Left ventricle myocardium inferior (tissue), 1 donor: ENCODE measurements around the gene GH2. TPM values are rescaled to one million over a fixed set of nuclear protein-coding genes. Genes with fewer than 3 reads are reported as not detected.
"Not testable (repeated sequence)": the region's sequence is repeated elsewhere in the genome, so short reads cannot be mapped to it uniquely, and the experiment has no call there.

Source experiments
- DNase-seq: peaks from one replicate; pipeline ENCODE4 v3.0.0-alpha.2; 2020
- H3K27ac ChIP-seq: fragments of 200-600 bp; replicated peaks from 2 replicates; pipeline ENCODE4 v1.8.0; 2021
- H3K27me3 ChIP-seq: fragments of 200-600 bp; 2 replicates; pipeline ENCODE4 v1.8.0; 2021; ENCODE audit warnings: low read depth
- H3K36me3 ChIP-seq: fragments of 200-600 bp; 2 replicates; pipeline ENCODE4 v1.8.0; 2021
- H3K4me1 ChIP-seq: fragments of 200-600 bp; 2 replicates; pipeline ENCODE4 v1.8.0; 2021
- H3K4me3 ChIP-seq: fragments of 200-600 bp; 2 replicates; pipeline ENCODE4 v1.8.0; 2021; ENCODE audit warnings: mild to moderate bottlenecking, moderate library complexity
- H3K9me3 ChIP-seq: fragments of 200-600 bp; replicated peaks from 2 replicates; pipeline ENCODE4 v1.8.0; 2021
- CTCF ChIP-seq: fragments of 200-600 bp; IDR thresholded peaks from 2 replicates; pipeline ENCODE4 v1.8.0; 2021; ENCODE audit warnings: antibody characterized with exemption, mild to moderate bottlenecking, borderline replicate concordance
- intact Hi-C: fragments of 100-400 bp; cut with micrococcal nuclease; formaldehyde crosslinking; loops from one replicate; pipeline ENCODE4 v1.11.0; 2022
- total RNA-seq: library from RNA; stranded (reverse); fragmentation: NEBNext Ultra II Directional; extraction: Animal tissue kit (Norgen Biotek cat#: 25700); gene quantifications from one replicate; pipeline ENCODE4 v1.2.1, GENCODE V29; 2021
- donor health status: DM: no; HTN: yes; CAD: no; lungs with severe emphysema.

Gene GH2
- total RNA-seq, 1 donor from 2014 or later: not detected

- TF ChIP-seq CTCF: peak; percentile 73
- Histone ChIP-seq H3K4me3 (peak overlapping the region; percentile 59), H3K27ac (peak overlapping the region; percentile 9), H3K27me3 (no peaks in the 10 kb centered on the region), H3K4me1 (peaks cover 12% of the 10 kb centered on the region), H3K36me3 (no peaks in the 10 kb centered on the region), H3K9me3 (no peaks in the 10 kb centered on the region)
- intact Hi-C loops: no loop called here
- peak; percentile 93 for DNase-seq
Observed at GRCh38 chr17:63848834-63849689, 32.7 kb downstream of the GH2 start.

DNA sequence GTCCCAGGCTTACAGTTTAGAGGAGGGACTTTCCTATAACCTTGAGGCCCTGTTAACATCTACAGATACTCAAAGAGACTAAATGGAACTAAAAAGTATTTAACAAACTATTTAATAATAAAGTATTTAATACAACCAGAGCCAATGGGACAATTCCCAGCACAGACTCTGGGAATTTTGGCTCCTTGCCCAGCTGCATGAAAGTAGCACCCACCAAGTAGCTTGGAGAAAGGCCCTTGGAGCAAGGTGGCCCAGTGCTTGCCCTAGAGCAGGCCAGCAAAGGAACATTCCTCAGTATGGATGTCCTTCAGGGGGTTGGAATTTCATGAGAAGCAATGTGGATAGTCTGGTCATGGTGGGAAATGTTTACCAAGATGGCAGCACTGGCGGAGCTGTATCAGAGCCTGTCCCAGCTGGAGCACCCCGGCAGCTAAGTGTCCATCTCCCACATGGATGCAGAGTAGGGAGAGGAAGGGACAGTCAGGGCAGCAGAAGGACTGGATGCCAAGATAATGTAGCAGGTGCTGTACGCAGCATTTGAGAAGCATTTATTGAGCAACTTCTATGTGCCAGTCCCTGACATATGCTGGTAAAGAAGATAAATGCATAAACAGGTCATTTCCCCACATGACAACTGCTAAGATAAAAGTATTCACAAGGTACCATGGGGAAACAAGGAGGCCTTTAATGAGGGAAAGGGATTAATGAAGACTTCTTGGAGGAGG, 34.1 kb downstream of the GH2 start:
- H3K27ac ChIP-seq: no peak overlapping the region
- peaks cover 23% of the 10 kb centered on the region for H3K4me1 ChIP-seq
- no peaks in the 10 kb centered on the region for H3K9me3 ChIP-seq
- H3K36me3 ChIP-seq: no peaks in the 10 kb centered on the region
- no peak for DNase-seq
- no peak for TF ChIP-seq CTCF
- H3K4me3 ChIP-seq: no peak overlapping the region
- H3K27me3 ChIP-seq: no peaks in the 10 kb centered on the region
- intact Hi-C loops: no loop called here

GRCh38 chr17:63845509-63845908, 36.2 kb downstream of the GH2 start:
- Histone ChIP-seq H3K4me1 (peaks cover 41% of the 10 kb centered on the region), H3K9me3 (no peaks in the 10 kb centered on the region), H3K27me3 (no peaks in the 10 kb centered on the region), H3K4me3 (no peak overlapping the region), H3K36me3 (no peaks in the 10 kb centered on the region), H3K27ac (no peak overlapping the region)
- DNase-seq: no peak
- no peak for TF ChIP-seq CTCF
- intact Hi-C loops: no loop called here

DNA sequence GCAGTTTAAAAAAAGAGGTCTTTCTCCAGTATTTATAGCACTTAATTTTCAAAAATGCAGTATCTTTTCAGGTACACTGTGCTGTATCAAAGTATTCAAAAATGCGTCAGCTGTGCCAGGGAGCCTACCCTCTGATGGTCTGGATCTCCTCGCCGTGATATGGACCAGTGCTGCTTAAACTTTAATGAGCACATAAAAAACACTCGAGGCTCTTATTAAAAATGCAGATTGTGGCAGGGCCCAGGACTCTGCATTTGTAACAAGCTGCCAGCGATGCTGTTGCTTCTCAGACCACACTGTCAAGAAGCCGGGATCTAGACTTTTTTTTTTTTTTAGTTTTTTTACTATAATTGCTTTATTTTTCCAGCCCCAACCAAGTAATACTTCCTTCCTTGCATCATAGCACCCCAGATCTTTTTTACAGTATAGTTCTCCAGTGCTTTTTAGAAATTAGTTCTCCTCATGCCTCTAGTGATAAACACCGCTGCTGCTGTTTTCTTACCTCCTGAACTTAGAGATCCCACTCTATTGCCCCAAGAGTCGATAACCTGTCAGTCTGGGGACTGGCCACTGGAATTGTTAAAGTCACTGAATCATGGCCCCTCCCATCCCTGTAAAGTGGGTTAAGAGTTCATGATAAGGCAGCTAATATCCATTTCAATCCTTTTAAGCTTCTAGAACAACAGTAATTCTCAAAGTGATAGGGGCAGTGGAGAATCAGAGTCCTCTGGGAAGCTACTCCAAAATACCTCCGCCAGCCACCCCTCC, 37.6 kb downstream of the GH2 start:
- Histone ChIP-seq H3K4me1 (peaks cover 52% of the 10 kb centered on the region), H3K9me3 (no peaks in the 10 kb centered on the region), H3K27me3 (no peaks in the 10 kb centered on the region), H3K27ac (peak overlapping the region; percentile 98), H3K36me3 (no peaks in the 10 kb centered on the region), H3K4me3 (peak overlapping the region; percentile 97)
- TF ChIP-seq CTCF: no peak
- no peak for DNase-seq
- intact Hi-C loops: no loop called here

- H3K9me3 ChIP-seq, H3K27me3 ChIP-seq, H3K36me3 ChIP-seq, intact Hi-C loops: not testable (repeated sequence)
- H3K4me3 ChIP-seq: peak overlapping the region; percentile 97
- peak overlapping the region; percentile 98 for H3K27ac ChIP-seq
- H3K4me1 ChIP-seq: peaks cover 53% of the 10 kb centered on the region
- DNase-seq: peak; percentile 53
Observed at GRCh38 chr17:63843387-63843888, 38.3 kb downstream of the GH2 start.
